Measurements from ENCODE around the gene DSCAM.

Gene DSCAM

DNA sequence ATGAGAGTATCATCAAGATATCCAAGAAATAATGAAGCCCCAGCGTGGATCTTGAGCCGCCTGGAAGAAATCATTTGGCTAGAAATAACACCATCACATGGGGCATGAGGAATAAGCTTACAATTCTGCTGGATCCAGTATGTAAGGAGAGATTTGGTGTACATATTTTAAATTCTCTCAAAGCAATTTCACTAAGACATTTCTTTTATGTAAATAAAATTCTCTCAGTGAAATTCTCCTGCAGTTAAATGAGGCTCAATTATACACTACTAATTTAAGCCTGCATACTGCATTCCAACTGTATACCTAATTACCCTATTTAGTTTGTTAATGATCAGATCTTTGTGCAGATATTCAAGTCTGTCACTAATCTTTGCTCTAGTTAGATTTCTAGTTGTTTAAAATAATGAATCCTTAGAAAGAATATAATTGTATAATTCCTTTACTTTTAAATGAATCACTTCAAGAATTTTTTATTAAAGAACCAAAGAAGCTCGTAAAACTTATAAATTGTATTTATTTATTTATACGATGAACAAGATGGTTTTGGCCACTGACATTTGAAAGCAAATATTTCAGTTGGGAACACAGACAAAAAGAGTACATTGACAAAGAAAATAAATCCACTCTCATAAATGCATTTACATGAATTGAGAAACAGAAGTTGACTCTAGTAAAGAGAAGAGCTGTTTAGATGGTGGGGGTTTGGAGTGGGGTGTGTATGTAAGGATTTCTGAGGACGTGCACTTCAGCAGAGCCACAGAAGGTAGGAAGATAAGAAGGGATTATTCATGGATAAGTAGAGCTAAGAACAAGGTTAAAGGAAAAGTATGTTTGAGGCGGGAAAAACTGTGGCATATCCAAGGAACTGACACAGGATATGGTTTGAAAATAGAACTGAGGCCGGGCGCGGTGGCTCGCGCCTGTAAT lies 466.8 kb downstream of the DSCAM start:
- Histone ChIP-seq H3K9ac (ENCODE audit: low read length in 5 of 5) (no peak overlapping the region), H3K36me3 (ENCODE audit: control insufficient read depth in 5 of 5, insufficient read depth in 5 of 5, low read length in 5 of 5) (no peaks in the 10 kb centered on the region), H3K27me3 (ENCODE audit: control insufficient read depth in 5 of 5, insufficient read depth in 4 of 5, low read length in 5 of 5) (peaks cover 0 to 3% (median 2%) of the 10 kb centered on the region in 5 donors), H3K4me3 (ENCODE audit: low read depth in 1 of 5, low read length in 5 of 5) (no peak overlapping the region), H3K27ac (ENCODE audit: low read depth, low read length) (no peak overlapping the region), H3K4me1 (ENCODE audit: control insufficient read depth in 5 of 5, insufficient read depth in 5 of 5, low read length in 5 of 5) (no peaks in the 10 kb centered on the region), H3K9me3 (ENCODE audit: control insufficient read depth in 5 of 5, low read length in 5 of 5) (no peaks in the 10 kb centered on the region)

DNA sequence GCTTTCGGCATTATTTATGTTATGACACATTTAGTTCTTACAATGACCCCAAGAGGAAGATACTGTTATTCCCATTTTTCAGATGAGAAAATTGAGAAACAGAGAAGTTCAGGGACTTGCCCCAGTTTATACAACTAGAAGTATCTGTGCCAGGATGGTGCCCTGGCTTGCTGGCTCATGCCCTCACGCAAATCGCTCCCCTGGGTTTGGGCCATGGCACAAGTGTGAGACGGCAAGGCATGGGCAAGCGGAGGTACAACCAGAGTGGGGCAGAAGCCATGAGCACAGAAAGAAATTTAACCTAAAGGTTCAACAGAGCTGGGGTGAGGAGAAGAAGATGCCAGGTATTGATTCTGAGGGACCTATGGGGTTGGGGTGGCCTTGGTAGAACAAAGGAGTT lies 469.8 kb downstream of the DSCAM start:
- peaks cover 0 to 3% (median 0%) of the 10 kb centered on the region in 5 donors for H3K27me3 ChIP-seq (ENCODE audit: control insufficient read depth in 5 of 5, insufficient read depth in 4 of 5, low read length in 5 of 5)
- no peaks in the 10 kb centered on the region for H3K4me1 ChIP-seq (ENCODE audit: control insufficient read depth in 5 of 5, insufficient read depth in 5 of 5, low read length in 5 of 5)
- H3K9ac ChIP-seq (ENCODE audit: low read length in 5 of 5): no peak overlapping the region
- no peaks in the 10 kb centered on the region for H3K36me3 ChIP-seq (ENCODE audit: control insufficient read depth in 5 of 5, insufficient read depth in 5 of 5, low read length in 5 of 5)
- no peak overlapping the region for H3K4me3 ChIP-seq (ENCODE audit: low read depth in 1 of 5, low read length in 5 of 5)
- no peaks in the 10 kb centered on the region for H3K9me3 ChIP-seq (ENCODE audit: control insufficient read depth in 5 of 5, low read length in 5 of 5)
- H3K27ac ChIP-seq (ENCODE audit: low read depth, low read length): no peak overlapping the region

DNA sequence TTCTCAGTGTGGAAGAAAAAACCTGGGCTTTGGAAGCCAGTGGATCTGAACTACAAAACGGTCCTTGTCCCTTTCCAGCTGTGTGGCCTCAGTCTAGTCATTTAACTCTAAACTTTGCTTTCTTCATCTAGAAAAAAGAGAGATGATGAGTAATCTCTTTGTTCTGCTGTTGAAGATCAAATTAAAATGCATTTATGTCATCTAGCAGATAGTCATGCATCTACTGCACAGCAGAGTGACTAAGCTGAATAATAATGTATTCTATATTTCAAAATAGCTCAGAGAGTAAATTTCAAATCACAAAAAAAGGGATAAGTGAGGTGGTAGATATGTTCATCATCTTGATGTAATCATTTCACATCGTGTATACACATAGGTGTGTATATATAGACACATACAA lies 473.2 kb downstream of the DSCAM start:
- H3K36me3 ChIP-seq (ENCODE audit: control insufficient read depth in 5 of 5, insufficient read depth in 5 of 5, low read length in 5 of 5): no peaks in the 10 kb centered on the region
- no peak overlapping the region for H3K4me3 ChIP-seq (ENCODE audit: low read depth in 1 of 5, low read length in 5 of 5)
- no peaks in the 10 kb centered on the region for H3K9me3 ChIP-seq (ENCODE audit: control insufficient read depth in 5 of 5, low read length in 5 of 5)
- no peaks in the 10 kb centered on the region for H3K27me3 ChIP-seq (ENCODE audit: control insufficient read depth in 5 of 5, insufficient read depth in 4 of 5, low read length in 5 of 5)
- no peak overlapping the region for H3K9ac ChIP-seq (ENCODE audit: low read length in 5 of 5)
- no peaks in the 10 kb centered on the region for H3K4me1 ChIP-seq (ENCODE audit: control insufficient read depth in 5 of 5, insufficient read depth in 5 of 5, low read length in 5 of 5)
- no peak overlapping the region for H3K27ac ChIP-seq (ENCODE audit: low read depth, low read length)

DNA sequence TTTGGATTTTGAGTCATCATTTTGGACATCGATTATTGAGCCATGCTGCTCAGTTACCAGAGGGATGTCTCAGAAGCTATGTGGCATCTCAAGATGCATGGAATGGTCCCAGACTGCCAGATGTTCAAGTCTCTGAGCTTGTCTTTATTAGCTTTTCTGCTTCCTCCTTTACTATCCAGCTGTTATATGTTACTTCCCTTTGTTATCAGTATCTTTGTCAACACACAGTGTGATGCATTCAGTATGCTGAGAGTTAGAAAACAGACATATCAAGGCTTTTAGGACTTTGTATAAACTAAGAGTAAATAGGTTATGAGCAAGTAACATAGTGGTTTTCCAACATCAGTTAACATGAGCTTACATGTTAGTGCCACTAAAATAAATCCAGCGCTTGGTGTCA lies 474.5 kb downstream of the DSCAM start:
- Histone ChIP-seq H3K4me1 (ENCODE audit: control insufficient read depth in 5 of 5, insufficient read depth in 5 of 5, low read length in 5 of 5) (no peaks in the 10 kb centered on the region), H3K27me3 (ENCODE audit: control insufficient read depth in 5 of 5, insufficient read depth in 4 of 5, low read length in 5 of 5) (no peaks in the 10 kb centered on the region), H3K9me3 (ENCODE audit: control insufficient read depth in 5 of 5, low read length in 5 of 5) (no peaks in the 10 kb centered on the region), H3K36me3 (ENCODE audit: control insufficient read depth in 5 of 5, insufficient read depth in 5 of 5, low read length in 5 of 5) (no peaks in the 10 kb centered on the region), H3K27ac (ENCODE audit: low read depth, low read length) (no peak overlapping the region), H3K4me3 (ENCODE audit: low read depth in 1 of 5, low read length in 5 of 5) (no peak overlapping the region), H3K9ac (ENCODE audit: low read length in 5 of 5) (no peak overlapping the region)

DNA sequence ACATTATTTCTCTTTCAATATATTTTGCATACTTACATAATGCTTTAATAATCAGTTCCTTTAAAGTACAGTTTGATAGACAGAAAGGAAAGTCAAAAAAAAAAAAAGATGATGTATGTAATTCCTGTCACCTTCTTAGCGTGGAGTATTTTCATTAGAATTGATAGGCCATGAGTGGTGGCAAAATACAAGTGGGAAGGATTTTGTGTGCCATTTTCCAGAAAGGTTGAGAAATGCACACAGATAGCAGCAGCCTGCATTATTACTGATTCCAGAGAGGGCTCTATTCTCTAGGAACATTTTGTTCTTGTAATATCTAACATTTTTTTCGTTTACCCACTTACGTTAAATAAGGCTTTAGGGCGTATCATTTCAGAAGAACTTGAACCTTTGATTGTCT lies 475.6 kb downstream of the DSCAM start:
- H3K9ac ChIP-seq (ENCODE audit: low read length in 5 of 5): no peak overlapping the region
- no peaks in the 10 kb centered on the region for H3K4me1 ChIP-seq (ENCODE audit: control insufficient read depth in 5 of 5, insufficient read depth in 5 of 5, low read length in 5 of 5)
- no peaks in the 10 kb centered on the region for H3K36me3 ChIP-seq (ENCODE audit: control insufficient read depth in 5 of 5, insufficient read depth in 5 of 5, low read length in 5 of 5)
- no peaks in the 10 kb centered on the region for H3K27me3 ChIP-seq (ENCODE audit: control insufficient read depth in 5 of 5, insufficient read depth in 4 of 5, low read length in 5 of 5)
- no peaks in the 10 kb centered on the region for H3K9me3 ChIP-seq (ENCODE audit: control insufficient read depth in 5 of 5, low read length in 5 of 5)
- H3K4me3 ChIP-seq (ENCODE audit: low read depth in 1 of 5, low read length in 5 of 5): no peak overlapping the region
- no peak overlapping the region for H3K27ac ChIP-seq (ENCODE audit: low read depth, low read length)

DNA sequence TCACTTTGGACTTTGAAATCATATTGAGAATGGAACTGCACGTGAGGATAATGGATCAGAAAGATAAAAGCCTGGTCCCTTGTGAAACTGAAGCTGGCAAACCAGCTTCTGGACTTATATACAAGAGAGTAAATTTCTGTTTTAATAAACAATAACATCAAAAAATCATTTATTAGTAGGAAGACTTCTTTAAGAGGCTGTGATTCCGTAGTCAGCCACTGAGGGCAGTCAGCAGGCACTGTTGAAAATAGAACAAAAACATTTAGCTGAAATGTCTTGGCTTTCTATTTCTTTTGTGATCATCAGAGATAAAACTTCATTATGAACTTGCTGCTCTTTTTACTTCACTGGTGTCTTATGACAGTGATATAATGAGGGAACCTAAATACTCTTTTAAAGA lies 490.3 kb downstream of the DSCAM start:
- Histone ChIP-seq H3K36me3 (ENCODE audit: control insufficient read depth in 5 of 5, insufficient read depth in 5 of 5, low read length in 5 of 5) (no peaks in the 10 kb centered on the region), H3K27me3 (ENCODE audit: control insufficient read depth in 5 of 5, insufficient read depth in 4 of 5, low read length in 5 of 5) (no peaks in the 10 kb centered on the region), H3K9ac (ENCODE audit: low read length in 5 of 5) (no peak overlapping the region), H3K4me1 (ENCODE audit: control insufficient read depth in 5 of 5, insufficient read depth in 5 of 5, low read length in 5 of 5) (no peaks in the 10 kb centered on the region), H3K4me3 (ENCODE audit: low read depth in 1 of 5, low read length in 5 of 5) (no peak overlapping the region), H3K9me3 (ENCODE audit: control insufficient read depth in 5 of 5, low read length in 5 of 5) (peaks cover 0 to under 1% (median 0%) of the 10 kb centered on the region in 5 donors), H3K27ac (ENCODE audit: low read depth, low read length) (no peak overlapping the region)

DNA sequence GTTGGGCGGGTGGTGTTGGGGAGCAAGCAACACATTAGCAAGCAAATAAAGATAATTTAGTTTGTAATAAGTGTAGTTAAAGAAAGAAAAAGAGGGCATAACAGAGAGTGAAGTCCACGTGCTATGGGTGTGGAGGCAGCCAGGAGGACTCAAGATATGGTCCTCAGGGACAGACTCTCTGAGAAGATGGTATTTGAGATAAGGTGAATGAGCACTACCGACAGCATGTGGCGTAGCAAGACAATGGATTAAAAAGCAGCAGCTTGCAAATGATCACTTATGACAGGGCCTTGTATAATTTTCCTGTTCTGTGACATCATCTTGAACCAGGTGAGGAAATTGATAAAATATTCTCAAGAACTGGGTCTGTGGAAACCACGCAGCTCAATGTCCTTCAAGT lies 491.9 kb downstream of the DSCAM start:
- no peak overlapping the region for H3K4me3 ChIP-seq (ENCODE audit: low read depth in 1 of 5, low read length in 5 of 5)
- no peak overlapping the region for H3K9ac ChIP-seq (ENCODE audit: low read length in 5 of 5)
- no peaks in the 10 kb centered on the region for H3K27me3 ChIP-seq (ENCODE audit: control insufficient read depth in 5 of 5, insufficient read depth in 4 of 5, low read length in 5 of 5)
- no peak overlapping the region for H3K27ac ChIP-seq (ENCODE audit: low read depth, low read length)
- no peaks in the 10 kb centered on the region for H3K36me3 ChIP-seq (ENCODE audit: control insufficient read depth in 5 of 5, insufficient read depth in 5 of 5, low read length in 5 of 5)
- no peaks in the 10 kb centered on the region for H3K9me3 ChIP-seq (ENCODE audit: control insufficient read depth in 5 of 5, low read length in 5 of 5)
- no peaks in the 10 kb centered on the region for H3K4me1 ChIP-seq (ENCODE audit: control insufficient read depth in 5 of 5, insufficient read depth in 5 of 5, low read length in 5 of 5)

DNA sequence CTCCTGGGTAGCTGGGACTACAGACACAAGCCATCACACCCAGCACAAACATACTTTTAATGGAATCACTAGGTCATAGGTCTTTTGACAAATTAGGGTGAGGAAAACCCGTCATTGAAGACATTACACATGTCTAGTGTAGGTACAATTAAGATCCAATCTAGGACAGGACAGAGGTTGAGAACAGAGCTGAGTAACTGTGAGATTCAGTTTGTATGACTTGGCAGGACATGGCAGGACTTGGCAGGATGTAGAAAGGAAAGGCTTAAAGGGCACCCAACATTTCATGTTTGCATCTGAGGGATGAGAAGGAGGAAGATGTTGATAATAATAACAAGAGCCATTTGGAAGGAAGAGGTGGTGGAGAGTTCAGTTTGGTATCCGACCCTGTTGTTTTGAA lies 496.0 kb downstream of the DSCAM start:
- Histone ChIP-seq H3K9me3 (ENCODE audit: control insufficient read depth in 5 of 5, low read length in 5 of 5) (no peaks in the 10 kb centered on the region), H3K27me3 (ENCODE audit: control insufficient read depth in 5 of 5, insufficient read depth in 4 of 5, low read length in 5 of 5) (peaks cover 0 to 6% (median 0%) of the 10 kb centered on the region in 5 donors), H3K4me3 (ENCODE audit: low read depth in 1 of 5, low read length in 5 of 5) (no peak overlapping the region), H3K27ac (ENCODE audit: low read depth, low read length) (no peak overlapping the region), H3K36me3 (ENCODE audit: control insufficient read depth in 5 of 5, insufficient read depth in 5 of 5, low read length in 5 of 5) (no peaks in the 10 kb centered on the region), H3K4me1 (ENCODE audit: control insufficient read depth in 5 of 5, insufficient read depth in 5 of 5, low read length in 5 of 5) (no peaks in the 10 kb centered on the region), H3K9ac (ENCODE audit: low read length in 5 of 5) (no peak overlapping the region)

DNA sequence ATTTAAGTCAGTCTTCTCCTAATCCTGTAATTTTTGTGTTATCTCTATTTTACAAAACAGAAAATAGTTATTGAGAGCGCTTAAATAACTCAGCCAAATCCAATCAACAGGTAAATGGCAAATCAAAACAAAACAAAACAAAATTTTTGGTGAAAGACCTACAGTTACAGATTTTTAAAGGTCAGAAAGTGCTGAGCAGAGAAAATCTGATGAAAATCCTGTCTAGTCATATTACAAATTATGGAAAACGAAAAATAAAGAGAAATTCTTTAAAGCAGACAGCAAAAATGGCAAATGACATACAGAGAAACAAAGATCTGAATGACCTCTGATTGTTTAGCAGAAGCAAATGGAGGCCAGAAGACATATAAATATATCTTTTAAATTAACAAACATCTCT lies 497.4 kb downstream of the DSCAM start:
- H3K36me3 ChIP-seq (ENCODE audit: control insufficient read depth in 5 of 5, insufficient read depth in 5 of 5, low read length in 5 of 5): no peaks in the 10 kb centered on the region
- H3K9ac ChIP-seq (ENCODE audit: low read length in 5 of 5): no peak overlapping the region
- H3K4me1 ChIP-seq (ENCODE audit: control insufficient read depth in 5 of 5, insufficient read depth in 5 of 5, low read length in 5 of 5): no peaks in the 10 kb centered on the region
- peaks cover 0 to 6% (median 0%) of the 10 kb centered on the region in 5 donors for H3K27me3 ChIP-seq (ENCODE audit: control insufficient read depth in 5 of 5, insufficient read depth in 4 of 5, low read length in 5 of 5)
- no peaks in the 10 kb centered on the region for H3K9me3 ChIP-seq (ENCODE audit: control insufficient read depth in 5 of 5, low read length in 5 of 5)
- H3K27ac ChIP-seq (ENCODE audit: low read depth, low read length): no peak overlapping the region
- no peak overlapping the region for H3K4me3 ChIP-seq (ENCODE audit: low read depth in 1 of 5, low read length in 5 of 5)

DNA sequence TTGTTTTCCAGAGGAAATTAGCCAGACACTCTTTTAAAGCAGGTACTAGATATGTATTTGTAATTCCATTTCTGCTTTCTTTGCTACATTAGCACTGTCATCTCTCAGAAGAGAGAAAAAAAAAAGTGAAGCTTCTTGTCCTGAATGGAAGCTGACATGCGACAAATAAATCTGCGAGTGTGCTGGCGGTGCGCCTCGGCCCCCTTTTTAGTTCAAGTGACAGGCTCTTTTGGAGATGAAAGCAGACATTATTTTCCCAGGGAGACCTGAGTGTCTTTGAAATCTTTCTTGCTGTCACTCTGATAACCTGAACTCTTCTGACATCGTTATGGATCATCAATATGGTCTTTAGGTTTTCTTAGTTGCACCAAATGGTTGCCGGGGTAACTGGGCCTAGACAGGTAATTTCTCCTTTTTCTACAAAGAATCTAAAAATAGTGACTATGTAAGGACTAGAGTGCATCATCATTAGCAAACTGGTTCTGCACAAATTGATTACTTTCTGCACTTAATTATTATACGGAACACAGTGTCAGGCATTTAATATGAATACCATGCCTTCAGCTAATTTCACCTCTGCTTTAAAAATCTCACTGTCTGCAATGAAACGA lies 501.1 kb downstream of the DSCAM start:
- Histone ChIP-seq H3K9me3 (ENCODE audit: control insufficient read depth in 5 of 5, low read length in 5 of 5) (no peaks in the 10 kb centered on the region), H3K36me3 (ENCODE audit: control insufficient read depth in 5 of 5, insufficient read depth in 5 of 5, low read length in 5 of 5) (no peaks in the 10 kb centered on the region), H3K27ac (ENCODE audit: low read depth, low read length) (no peak overlapping the region), H3K4me1 (ENCODE audit: control insufficient read depth in 5 of 5, insufficient read depth in 5 of 5, low read length in 5 of 5) (no peaks in the 10 kb centered on the region), H3K27me3 (ENCODE audit: control insufficient read depth in 5 of 5, insufficient read depth in 4 of 5, low read length in 5 of 5) (peaks cover 0 to 6% (median 0%) of the 10 kb centered on the region in 5 donors), H3K9ac (ENCODE audit: low read length in 5 of 5) (no peak overlapping the region), H3K4me3 (ENCODE audit: low read depth in 1 of 5, low read length in 5 of 5) (no peak overlapping the region)

Measured in subcutaneous abdominal adipose tissue (tissue), 5 donors.